Esophagus muscularis mucosa (tissue), 4 donors: ENCODE data around the gene SLIT1. TPM values are rescaled to one million over a fixed set of nuclear protein-coding genes. Genes with fewer than 3 reads are reported as not detected.

Source experiments
- DNase-seq: peaks from one replicate; pipeline ENCODE4 v3.0.0-alpha.2; 2017; ENCODE audit errors: extremely low spot score
- H3K27ac ChIP-seq, 4 donors: fragments of 200-600 bp; sonication (generic); replicated peaks in 1 of 4; 1 replicate in 3 of 4; 2 replicates in 1 of 4; pipeline ENCODE4 v1.5.1; 2016 to 2019; ENCODE audit warnings: mild to moderate bottlenecking in 1 of 4
- H3K27me3 ChIP-seq, 4 donors: fragments of 200-600 bp; sonication (generic); one replicate each; pipeline versions ENCODE4 v1.5.1 to v1.6.0; 2016 to 2019
- H3K36me3 ChIP-seq, 4 donors: fragments of 200-600 bp; sonication (generic); one replicate each; pipeline ENCODE4 v1.5.1; 2016 to 2019
- H3K4me1 ChIP-seq, 4 donors: fragments of 200-600 bp; sonication (generic); one replicate each; pipeline ENCODE4 v1.5.1; 2016 to 2019
- H3K4me3 ChIP-seq, 4 donors: fragments of 200-600 bp; sonication (generic); 1 replicate in 2 of 4; 2 replicates in 2 of 4; pipeline ENCODE4 v1.5.1; 2016 to 2019; ENCODE audit warnings: mild to moderate bottlenecking in 4 of 4, moderate library complexity in 1 of 4
- H3K9me3 ChIP-seq, 4 donors: fragments of 200-600 bp; sonication (generic); 1 replicate in 3 of 4; 2 replicates in 1 of 4; pipeline ENCODE4 v1.5.1; 2016 to 2019
- CTCF ChIP-seq, 3 experiments: fragments of 200-600 bp in 2 of 3; fragments of 450-650 bp in 1 of 3; sonication (generic) in 2 of 3; IDR thresholded peaks; one replicate each; pipeline ENCODE4 v1.5.1; 2017 to 2019; ENCODE audit warnings: antibody characterized with exemption in 3 of 3, mild to moderate bottlenecking in 2 of 3, moderate library complexity in 1 of 3
- EP300 ChIP-seq: sonication (generic); formaldehyde crosslinking; IDR thresholded peaks from one replicate; pipeline ENCODE4 v1.6.1; 2017; ENCODE audit warnings: antibody characterized with exemption
- POLR2A ChIP-seq: fragments of 450-650 bp; IDR thresholded peaks from one replicate; pipeline ENCODE4 v1.6.1; 2017; ENCODE audit warnings: antibody characterized with exemption, moderate library complexity, mild to moderate bottlenecking, low read depth
- POLR2AphosphoS5 ChIP-seq, 2 donors: sonication (generic); formaldehyde crosslinking; IDR thresholded peaks; one replicate each; pipeline ENCODE4 v1.6.1; 2017; ENCODE audit warnings: antibody characterized with exemption in 2 of 2
- WGBS: methylation state at CpG from one replicate; pipeline ENCODE4 v1.1.5; 2018; 5-methylcytosine and 5-hydroxymethylcytosine counted together
- intact Hi-C: fragments of 100-400 bp; cut with DNase I; formaldehyde crosslinking; loops from one replicate; pipeline ENCODE4 v1.15.1; 2023
- total RNA-seq, 4 donors: library from RNA; depleted of rRNA; stranded (reverse); fragments of >200 nt; gene quantifications; one replicate each; pipeline versions ENCODE4 v1.1.0 to v1.2.1, GENCODE V29; 2016

SLIT1 gene
- total RNA-seq, 4 donors from 2014 or later = 0.13 to 0.42 (median 0.31) TPM

GRCh38 chr10:97174941-97175340 is 10.8 kb downstream of the SLIT1 start:
- TF ChIP-seq POLR2AphosphoS5 (IDR thresholded peaks at IDR 0.05) = no peak
- TF ChIP-seq POLR2A = no peak
- TF ChIP-seq EP300 = no peak
- TF ChIP-seq CTCF (IDR thresholded peaks at IDR 0.05) = no peak
- Histone ChIP-seq H3K36me3 (no peaks in the 10 kb centered on the region), H3K4me1 (peaks cover 1 to 9% (median 6%) of the 10 kb centered on the region in 4 donors), H3K4me3 (no peak overlapping the region), H3K27me3 (peaks cover 0 to 46% (median 0%) of the 10 kb centered on the region in 4 donors), H3K9me3 (no peaks in the 10 kb centered on the region), H3K27ac (no peak overlapping the region)
- no peak for DNase-seq
- intact Hi-C loops = no loop called here

GRCh38 chr10:97174276-97174775 is 11.4 kb downstream of the SLIT1 start:
- WGBS = 90% methylated on average over 3 of the region's 5 CpGs
- DNase-seq = no peak
- no peak for TF ChIP-seq POLR2A
- no peak for TF ChIP-seq CTCF (IDR thresholded peaks at IDR 0.05)
- no peak for TF ChIP-seq EP300
- no peak for TF ChIP-seq POLR2AphosphoS5 (IDR thresholded peaks at IDR 0.05)
- H3K36me3 ChIP-seq = no peaks in the 10 kb centered on the region
- no peaks in the 10 kb centered on the region for H3K9me3 ChIP-seq
- no peak overlapping the region for H3K4me3 ChIP-seq
- H3K27me3 ChIP-seq = peaks cover 0 to 45% (median 0%) of the 10 kb centered on the region in 4 donors
- no peak overlapping the region for H3K27ac ChIP-seq
- H3K4me1 ChIP-seq = peaks cover 0 to 3% (median 1%) of the 10 kb centered on the region in 4 donors
- intact Hi-C loops = no loop called here

- no peak for TF ChIP-seq POLR2AphosphoS5 (IDR thresholded peaks at IDR 0.05)
- no peak for TF ChIP-seq EP300
- no peak for TF ChIP-seq POLR2A
- TF ChIP-seq CTCF (IDR thresholded peaks at IDR 0.05) = no peak
- H3K9me3 ChIP-seq = no peaks in the 10 kb centered on the region
- DNase-seq = no peak
- H3K36me3 ChIP-seq = no peaks in the 10 kb centered on the region
- intact Hi-C loops = no loop called here
- H3K4me3 ChIP-seq = no peak overlapping the region
- H3K27me3 ChIP-seq = peaks cover 0 to 39% (median 0%) of the 10 kb centered on the region in 4 donors
- H3K4me1 ChIP-seq = peaks cover 0 to 2% (median 0%) of the 10 kb centered on the region in 4 donors
- WGBS = 89% methylated on average over 5 of the region's 6 CpGs
- H3K27ac ChIP-seq = no peak overlapping the region
These were observed 12.7 kb downstream of the SLIT1 start for GRCh38 chr10:97173036-97173435.

- no peak for TF ChIP-seq POLR2A
- no peak for TF ChIP-seq CTCF (IDR thresholded peaks at IDR 0.05)
- no peak for TF ChIP-seq POLR2AphosphoS5 (IDR thresholded peaks at IDR 0.05)
- no peak for TF ChIP-seq EP300
- no peaks in the 10 kb centered on the region for H3K9me3 ChIP-seq
- H3K4me3 ChIP-seq = no peak overlapping the region
- H3K27me3 ChIP-seq = peaks cover 0 to 18% (median 0%) of the 10 kb centered on the region in 4 donors
- no peak overlapping the region for H3K27ac ChIP-seq
- DNase-seq = no peak
- peaks cover 0 to 2% (median 0%) of the 10 kb centered on the region in 4 donors for H3K4me1 ChIP-seq
- intact Hi-C loops = no loop called here
- H3K36me3 ChIP-seq = no peaks in the 10 kb centered on the region
- 69% methylated on average over 13 of the region's 13 CpGs for WGBS
These were observed 14.8 kb downstream of the SLIT1 start for GRCh38 chr10:97171001-97171400.
